HG02571 (cell line): ENCODE measurements around the gene UTS2B.
A peak's percentile ranks its signal among the peaks of the same experiment; 100 is the strongest.

Experiments used
- ATAC-seq: cut with Tn5 transposase; IDR thresholded peaks from one replicate; pipeline ENCODE4 v1.9.1; 2021; ENCODE audit warnings: mild to moderate bottlenecking, moderate library complexity; ENCODE audit not compliant: unreplicated experiment

The UTS2B gene

DNA sequence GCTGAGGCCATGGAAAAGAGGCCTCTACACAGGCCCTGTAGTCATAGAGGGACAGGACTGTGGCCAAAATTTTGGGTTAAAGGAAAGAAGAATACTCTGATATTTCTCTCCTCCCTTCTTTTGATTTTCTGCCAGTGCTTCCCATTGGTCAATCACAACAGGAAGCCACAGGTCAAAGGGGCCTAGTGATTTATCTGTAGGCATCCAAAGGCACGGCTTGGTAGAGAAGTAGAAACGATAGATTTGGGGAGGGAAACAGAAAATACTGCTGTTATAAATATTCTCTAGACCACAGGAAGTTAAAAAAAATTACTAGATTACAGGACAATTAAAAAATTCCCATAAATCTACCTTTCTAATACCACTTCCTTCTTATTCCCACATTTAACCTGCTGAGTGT lies 2.8 kb downstream of the UTS2B start:
- no peak for ATAC-seq

DNA sequence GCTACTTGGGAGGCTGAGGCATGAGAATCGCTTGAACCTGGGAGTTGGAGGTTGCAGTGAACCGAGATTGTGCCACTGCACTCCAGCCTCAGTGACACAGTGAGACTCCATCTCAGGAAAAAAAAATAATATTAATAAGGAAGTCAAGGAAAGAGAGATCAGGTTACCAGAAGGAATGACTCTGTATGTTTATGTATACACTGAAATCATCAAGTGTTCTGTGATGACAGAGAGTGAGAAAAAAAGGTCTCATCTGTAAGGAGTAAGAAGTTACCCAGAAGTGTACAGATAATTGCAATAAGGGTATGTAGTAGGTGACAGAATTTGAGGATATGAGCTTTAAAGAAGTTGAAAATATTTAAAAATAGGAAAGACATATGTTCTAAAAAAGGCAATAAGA lies 5.4 kb downstream of the UTS2B start:
- no peak for ATAC-seq

DNA sequence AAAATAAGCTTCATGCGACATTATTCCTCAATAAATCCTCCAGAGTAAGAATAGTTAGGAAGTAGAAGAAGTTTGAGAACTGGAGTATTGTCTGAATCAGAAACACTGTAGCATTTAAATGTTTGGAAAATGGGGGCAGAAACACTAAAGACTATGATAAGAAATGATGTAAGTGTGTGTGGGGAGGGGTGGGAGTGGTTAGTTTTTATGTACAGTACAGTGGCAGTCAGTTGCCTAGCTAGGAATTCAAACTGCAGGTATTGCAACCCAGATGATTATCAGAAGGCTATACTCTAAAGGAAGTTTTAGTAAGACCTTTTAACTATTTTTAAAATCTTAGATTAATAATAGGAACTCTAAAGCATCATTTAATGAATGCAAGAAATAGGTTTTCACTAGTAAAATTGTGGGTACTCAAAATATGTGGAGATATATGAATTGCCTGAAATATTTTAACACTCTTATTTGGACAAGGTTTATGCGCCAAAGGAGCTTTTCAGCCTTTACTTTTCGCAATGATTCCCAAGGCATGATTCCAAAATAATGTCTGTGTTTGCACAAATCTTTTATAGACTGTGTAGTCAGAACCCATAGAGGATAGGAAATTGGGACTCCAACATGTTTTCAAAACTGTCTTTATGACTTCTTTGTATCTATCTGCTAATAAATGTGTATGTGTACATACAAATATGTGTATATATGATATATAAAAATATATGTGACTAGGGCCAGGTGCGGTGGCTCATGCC lies 9.1 kb downstream of the UTS2B start:
- no peak for ATAC-seq

DNA sequence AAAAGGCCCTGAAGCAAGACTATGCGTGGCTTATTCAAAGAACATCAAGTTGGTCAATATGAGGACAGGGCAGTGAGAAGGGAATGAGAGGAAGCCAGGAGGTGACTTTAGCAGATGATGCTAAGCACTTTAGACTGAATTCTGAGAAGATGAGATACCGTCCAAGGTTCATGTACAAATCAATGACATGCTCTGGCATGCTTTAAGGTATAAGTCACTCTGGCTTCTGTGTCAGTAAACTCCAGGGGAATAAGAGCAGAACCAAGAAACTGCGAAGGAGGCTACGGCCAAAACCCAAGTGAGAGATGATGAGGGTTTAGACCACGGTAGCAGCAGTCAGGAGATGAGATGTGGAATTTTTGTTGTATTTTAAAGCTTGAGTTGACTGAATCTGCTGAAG lies 10.0 kb downstream of the UTS2B start:
- ATAC-seq = no peak

DNA sequence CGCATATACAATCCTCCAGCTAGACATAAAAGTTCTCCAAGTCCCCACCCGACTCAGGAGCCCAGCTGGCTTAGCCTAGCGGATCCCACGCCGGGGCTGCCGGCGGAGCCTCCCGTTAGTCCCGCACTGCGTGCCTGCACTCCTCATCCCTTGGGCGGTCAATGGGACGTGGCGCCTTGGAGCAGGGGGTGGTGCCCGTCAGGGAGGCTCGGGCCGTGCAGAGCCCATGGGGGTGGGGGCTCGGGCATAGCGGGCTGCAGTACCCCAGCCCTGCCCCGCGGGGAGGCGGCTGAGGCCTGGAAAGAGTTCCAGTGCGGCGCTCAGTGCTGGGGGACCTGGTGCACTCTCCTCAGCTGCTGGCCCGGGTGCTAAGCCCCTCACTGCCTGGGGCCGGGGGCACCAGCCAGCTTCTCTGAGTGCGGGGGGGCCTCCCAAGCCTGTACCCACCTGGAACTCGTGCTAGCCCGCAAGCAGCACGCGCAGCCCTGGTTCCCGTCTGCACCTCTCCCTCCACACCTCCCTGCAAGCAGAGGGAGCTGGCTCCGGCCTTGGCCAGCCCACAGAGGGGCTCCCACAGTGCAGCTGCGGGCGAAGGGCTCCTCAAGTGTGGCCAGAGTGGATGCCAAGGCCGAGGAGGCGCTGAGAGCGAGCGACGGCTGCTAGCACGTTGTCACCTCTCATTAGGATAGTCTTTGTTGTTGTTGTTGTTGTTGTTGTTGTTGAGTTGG lies 13.3 kb downstream of the UTS2B start:
- ATAC-seq = no peak

DNA sequence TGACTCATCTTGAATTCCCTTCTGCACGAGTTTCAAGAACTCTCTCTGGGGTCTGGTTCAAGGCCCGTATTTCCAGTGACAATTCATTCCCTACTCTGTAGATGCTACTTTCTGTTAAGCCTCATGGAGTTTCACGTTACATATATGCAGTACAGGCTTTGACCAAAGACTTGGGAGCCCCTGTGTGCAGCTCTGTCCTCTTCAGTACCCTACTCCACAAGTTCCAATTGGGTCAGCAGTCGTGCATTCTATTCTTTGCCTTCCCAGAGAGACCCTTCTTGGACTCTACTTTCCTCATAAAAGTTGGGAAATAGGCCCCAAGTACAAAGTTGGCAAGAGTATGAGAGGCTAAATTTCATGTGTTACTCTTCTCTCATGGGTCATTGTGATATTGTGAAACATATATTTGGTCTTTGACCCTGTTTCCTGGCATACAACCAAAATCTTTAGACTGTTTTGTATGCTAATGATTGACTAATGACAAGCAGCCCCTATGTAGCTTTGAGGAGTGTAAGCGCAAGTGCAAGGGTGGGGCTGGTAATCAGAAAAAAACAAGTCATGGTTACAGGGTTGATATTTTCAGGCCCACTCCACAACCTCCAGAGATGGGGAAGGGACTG lies 16.1 kb downstream of the UTS2B start:
- ATAC-seq = no peak

DNA sequence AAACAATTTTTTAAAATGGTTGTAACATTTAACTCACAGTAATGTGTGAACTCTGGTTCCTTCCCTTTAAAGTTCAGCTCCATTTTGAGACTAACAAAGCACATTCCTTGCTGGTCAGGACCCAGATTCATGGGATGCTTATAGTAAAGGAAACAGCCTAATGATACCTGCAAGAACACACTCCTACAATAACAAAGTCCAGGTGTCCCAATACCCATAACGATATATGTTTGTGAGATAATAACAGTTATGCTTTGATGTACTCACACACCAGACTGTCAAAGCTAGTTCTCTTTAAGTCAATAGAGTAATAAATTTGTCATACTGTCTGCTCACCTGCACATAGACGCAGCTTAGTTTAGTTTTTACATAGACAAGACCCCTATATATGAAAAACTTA lies 17.0 kb downstream of the UTS2B start:
- no peak for ATAC-seq

DNA sequence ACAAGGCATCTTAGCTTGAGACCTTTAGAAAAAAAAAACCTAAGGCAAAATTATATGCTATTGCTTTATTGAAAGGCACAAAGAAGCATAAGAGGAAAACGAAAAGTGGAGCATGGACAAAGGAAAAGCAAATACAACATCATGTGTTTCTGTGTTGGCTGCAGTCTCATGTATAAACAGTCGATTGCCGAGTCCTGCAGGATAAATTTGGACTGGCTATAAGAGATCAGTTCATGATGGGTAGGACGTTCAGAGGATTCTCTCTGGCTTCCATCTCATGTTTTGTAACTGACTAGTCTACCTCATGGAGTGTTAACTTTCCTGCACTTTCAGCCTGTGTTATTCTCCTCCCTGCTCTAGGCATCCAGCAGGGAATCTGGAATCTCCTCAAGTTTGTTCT lies 23.0 kb downstream of the UTS2B start:
- ATAC-seq = no peak

DNA sequence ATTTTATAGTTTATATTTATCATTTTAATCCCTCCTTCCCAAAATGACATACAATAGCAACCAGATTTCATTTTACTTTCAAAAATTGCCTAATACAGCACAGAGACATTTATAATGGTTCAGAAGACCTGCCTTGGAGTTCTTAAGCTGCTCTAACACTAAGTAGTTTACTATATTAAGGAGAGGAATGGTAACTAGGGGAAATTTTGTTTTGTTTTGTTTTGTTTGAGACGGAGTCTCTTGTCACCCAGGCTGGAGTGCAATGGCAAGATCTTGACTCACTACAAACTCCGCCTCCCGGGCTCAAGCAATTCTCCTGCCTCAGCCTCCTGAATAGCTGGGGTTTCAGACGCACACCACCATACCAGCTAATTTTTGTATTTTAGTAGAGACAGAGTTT lies 23.9 kb downstream of the UTS2B start:
- no peak for ATAC-seq

DNA sequence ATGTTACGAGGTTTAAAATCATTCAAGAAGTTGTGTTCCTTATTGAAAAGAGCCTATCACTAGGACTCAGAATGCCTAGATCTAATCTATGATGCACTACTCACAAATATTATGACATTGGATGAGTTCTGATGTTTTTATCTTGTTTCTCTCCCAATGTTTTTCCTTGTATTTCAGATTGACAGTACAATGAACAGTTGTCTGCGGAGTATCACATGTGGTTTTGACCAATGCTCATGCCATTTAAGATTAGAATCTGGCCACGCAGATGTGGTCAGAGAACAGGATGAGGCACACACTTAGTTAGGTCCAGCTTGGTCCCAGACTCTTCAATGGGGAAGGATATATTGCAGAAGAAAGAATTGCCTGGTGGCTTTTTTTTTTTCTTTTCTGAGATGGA lies 26.7 kb downstream of the UTS2B start:
- ATAC-seq = no peak

DNA sequence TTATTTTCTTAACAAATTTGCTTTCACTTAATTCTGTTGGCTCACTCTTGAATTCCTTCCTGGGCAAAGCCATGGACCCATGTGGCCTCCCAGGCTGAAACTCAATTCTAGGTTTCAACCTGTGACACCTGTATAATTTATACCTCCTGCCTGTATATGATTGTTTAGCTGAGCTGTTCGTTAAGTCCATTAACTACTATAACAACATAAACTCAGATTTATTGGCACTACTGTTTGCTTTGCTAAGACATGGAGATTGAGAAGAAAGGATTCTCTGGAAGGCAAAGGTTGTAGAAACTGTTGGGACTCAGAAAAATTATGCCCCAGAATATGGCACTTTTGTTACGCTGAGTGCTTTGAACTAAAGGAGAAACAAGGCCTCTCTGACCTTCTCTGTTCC lies 27.9 kb downstream of the UTS2B start:
- no peak for ATAC-seq

DNA sequence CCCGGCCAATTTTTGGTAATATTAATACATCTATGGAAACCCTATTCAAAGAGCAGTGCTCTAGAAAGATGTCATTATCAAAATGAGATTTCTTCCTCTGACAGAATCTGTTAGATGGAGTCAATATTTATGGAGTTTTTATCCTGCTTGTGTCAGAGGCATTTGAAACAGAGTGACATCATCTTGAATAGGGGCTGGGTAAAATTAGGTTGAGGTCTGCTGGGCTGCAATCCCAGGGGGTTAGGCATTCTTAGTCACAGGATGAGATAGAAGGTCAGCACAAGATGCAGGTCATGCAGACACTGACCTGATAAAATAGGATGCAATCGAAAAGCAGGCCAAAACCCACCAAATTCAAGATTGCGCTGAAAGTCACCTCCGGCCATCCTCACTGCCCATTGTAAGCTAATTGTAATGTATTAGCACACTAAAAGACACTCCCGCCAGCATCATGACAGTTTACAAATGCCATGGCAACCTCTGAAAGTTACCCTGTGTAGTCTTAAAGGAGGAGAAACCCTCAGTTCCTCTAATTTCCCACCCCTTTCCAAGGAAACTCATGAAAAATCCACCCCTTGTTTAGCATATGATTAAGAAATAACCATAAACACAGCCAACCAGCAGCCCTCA lies 28.4 kb downstream of the UTS2B start:
- no peak for ATAC-seq

DNA sequence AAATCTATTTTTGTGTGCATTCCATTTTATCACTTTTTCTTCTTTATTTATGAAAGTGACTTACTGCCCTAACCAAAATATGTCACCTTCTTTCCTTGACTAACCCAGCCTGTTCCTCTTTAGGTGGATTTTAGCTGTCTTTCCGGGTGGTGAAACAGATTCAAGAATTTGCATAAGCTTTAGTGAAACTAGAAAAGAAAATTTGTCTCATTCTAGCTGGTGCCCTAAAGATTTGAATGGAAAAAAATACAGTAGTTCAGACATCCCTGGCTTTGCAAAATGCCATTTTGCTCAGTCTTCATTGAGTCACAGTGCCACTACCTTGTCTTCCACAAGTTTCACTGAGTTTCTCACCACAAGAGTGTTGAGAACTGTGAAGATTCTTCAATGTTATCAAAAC lies 29.3 kb downstream of the UTS2B start:
- peak; percentile 75 for ATAC-seq

DNA sequence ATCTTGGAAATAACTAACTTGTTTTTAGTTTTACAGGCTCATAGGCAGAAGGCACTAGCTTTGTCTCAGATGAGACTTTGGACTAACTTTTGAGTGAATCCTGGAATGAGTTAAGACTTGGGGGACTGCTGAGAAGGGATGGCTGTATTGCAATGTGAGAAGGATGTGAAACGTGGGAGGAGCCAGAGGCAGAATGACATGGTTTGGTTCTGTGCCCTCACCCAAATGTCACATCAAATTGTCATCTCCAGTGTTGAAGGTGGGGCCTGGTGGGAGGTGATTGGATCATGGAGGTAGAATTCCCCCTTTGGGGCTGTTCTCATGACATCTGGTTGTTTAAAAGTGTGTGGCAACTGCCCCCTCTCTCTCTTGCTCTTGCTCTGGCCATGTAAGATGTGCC lies 29.9 kb downstream of the UTS2B start:
- ATAC-seq = peak; percentile 30

DNA sequence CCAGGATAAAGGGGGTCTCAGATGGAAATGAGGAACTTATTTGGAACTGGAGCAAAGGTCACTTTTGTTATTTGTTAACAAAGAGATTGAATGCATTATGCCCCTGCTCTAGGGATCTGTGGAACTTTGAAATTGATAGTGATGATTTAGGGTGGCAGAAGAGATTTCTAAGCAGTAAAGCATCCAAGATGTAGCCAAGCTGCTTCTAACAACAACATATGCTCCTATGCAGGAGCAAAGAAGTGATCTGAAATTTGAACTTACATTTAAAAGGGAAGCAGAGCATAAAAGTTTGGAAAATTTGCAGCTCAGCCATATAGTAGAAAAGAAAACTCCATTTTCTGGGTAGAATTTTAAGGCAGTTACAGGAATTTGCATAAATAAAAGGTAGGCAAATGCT lies 31.5 kb downstream of the UTS2B start:
- no peak for ATAC-seq

DNA sequence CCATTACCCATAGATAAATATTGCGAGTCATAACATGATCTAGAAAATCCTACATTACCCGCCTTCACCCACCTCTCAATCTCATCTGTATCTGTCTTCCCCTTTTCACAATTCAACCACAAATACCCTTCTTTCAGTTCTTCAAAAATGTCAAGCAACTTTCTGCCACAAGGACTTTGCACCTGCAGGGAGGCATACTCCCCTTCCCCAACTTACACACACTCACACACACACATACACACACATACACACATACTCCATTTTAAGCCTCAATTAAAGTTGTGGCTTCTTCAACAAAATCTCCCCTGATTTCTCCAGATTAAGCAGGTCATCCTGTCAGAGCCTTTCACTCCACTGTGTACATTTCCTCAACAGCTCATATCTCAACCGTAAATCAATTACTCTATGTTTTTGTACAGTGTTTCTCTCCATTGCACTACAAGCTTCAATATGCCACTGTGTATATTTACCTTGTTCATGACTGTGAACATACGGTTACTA lies 34.2 kb downstream of the UTS2B start:
- ATAC-seq = peak; percentile 81

DNA sequence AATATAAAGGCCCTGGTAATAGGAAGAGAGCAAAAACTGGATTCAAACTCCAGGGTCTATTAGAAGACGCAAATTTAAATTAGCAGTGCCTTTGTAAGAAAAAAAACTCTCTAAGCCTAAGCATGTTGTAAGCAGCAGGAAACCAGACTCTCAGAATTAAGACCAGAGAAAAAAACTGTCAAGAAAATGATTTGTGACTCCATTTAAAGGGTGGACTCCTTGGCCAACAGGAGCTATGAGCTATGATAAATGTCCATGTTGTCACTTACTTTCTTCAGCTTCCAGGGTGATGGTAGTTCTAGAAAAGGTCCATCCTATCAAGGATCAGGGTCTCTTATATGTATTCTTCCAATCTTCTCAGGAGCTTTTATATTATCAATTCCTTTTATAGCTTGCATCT lies 36.0 kb downstream of the UTS2B start:
- no peak for ATAC-seq

DNA sequence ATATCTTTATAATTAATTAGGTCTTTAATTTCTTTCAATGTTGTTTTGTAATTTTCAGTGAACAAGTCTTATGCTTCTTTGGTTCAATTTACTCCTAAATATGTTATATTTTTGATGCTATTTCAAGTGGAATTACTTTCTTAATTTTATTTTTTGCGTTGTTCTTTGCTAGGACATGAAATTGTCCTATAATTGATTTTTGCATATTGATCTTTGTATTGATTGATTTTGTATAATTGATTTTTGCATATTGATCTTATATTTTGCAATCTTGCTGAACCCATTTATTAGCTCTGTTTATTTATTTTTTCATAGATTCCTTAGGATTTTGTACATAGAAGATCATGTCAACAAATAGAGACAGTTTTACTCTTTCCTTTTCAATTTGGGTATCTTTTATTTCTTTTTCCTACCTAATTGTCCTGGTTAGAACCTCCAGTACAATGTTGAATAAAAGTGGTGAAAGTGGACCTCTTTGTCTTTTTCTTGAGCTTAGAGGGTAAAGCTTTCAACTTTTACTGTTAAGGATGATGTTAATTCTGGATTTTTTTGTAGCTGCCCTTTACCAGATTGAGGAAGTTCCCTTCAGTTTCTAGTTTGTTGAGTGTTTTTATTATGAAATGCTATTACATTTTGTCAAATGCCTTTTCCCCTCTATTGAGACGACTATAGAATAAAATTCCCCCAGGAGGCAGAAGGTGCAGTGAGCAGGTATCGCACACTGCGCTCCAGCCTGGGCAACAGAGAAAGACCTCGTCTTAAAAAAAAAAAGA lies 37.9 kb downstream of the UTS2B start:
- no peak for ATAC-seq

DNA sequence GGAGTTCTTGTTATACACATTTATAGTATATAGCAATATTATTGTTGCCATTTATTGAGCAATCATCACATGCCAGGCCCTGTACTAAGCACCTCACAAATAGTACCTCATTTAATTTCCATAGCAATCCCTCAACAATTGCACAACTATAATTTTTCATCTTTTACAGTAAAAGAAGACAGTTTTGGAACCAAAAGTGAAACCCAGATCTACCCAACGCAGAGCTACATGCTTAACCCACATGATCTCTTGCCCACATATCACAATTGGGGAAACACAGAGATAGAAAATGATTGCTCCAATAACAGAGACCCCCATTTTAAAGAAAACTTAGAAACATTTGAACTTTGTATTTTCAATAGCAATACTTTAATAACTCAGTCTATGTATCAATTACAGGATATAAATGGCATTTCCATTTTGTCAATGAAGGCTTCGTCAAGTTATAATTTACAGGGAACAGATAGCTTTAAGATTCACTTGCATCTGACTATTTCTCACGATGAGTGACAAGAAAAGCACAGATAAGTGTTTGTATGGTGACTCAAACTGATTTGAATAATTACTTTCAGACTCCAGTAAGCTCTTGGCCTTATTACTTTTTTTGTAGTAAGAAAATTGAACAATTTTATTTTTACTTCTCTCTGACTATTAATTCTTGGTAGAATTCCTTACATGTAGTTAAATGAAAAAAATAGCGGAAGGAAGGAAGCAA lies 39.9 kb downstream of the UTS2B start:
- peak; percentile 79 for ATAC-seq

DNA sequence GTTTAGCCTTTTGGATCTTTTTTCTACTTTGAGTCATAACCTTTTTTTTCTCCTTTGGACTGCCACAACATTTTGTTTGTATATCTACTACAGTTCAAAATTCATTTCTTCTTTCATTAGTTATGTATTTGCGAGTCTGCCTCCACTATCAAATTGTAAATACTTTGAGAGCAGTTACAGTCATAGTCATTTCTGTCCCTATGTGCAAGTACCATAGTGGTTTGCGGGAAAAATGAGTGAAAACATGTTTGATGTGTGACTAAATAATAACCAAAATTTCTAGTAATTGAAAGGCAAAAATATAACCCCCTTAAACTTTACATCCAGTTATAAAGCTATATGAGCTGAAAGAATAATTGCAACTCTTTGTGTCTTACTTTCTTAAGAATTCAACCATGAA lies 46.9 kb downstream of the UTS2B start:
- ATAC-seq = no peak
